ELR (cell line): ENCODE measurements around the gene YBX1.
"Not testable (repeated sequence)": the region's sequence is repeated elsewhere in the genome, so short reads cannot be mapped to it uniquely, and the experiment has no call there.

ENCODE experiments used
- DNase-seq: peaks from one replicate; pipeline ENCODE4 v3.0.0-alpha.2; 2015; ENCODE audit warnings: low read depth

YBX1 gene

GRCh38 chr1:42690477-42691156, 8.4 kb downstream of the YBX1 start:
- no peak for DNase-seq

- DNase-seq: no peak
Measured at GRCh38 chr1:42691157-42691498, 8.9 kb downstream of the YBX1 start.

GRCh38 chr1:42692461-42692860, 10.2 kb downstream of the YBX1 start:
- no peak for DNase-seq

- no peak for DNase-seq
Measured at GRCh38 chr1:42692911-42693310, 10.7 kb downstream of the YBX1 start.

- DNase-seq: no peak
Measured at GRCh38 chr1:42698081-42698813, 16.0 kb downstream of the YBX1 start.

- peak; percentile 47 for DNase-seq
Measured at GRCh38 chr1:42700006-42700405, 17.8 kb downstream of the YBX1 start.

GRCh38 chr1:42703888-42704464, 21.8 kb downstream of the YBX1 start:
- DNase-seq: no peak

GRCh38 chr1:42712808-42713207, 30.6 kb downstream of the YBX1 start:
- DNase-seq: not testable (repeated sequence)

- DNase-seq: no peak
Measured at GRCh38 chr1:42713293-42713692, 31.1 kb downstream of the YBX1 start.

GRCh38 chr1:42714441-42714840, 32.2 kb downstream of the YBX1 start:
- DNase-seq: not testable (repeated sequence)

- DNase-seq: no peak
Measured at GRCh38 chr1:42720868-42721267, 38.6 kb downstream of the YBX1 start.

- DNase-seq: no peak
Measured at GRCh38 chr1:42721926-42722325, 39.7 kb downstream of the YBX1 start.

GRCh38 chr1:42722403-42722802, 40.2 kb downstream of the YBX1 start:
- not testable (repeated sequence) for DNase-seq

GRCh38 chr1:42723511-42723910, 41.3 kb downstream of the YBX1 start:
- peak; percentile 31 for DNase-seq

GRCh38 chr1:42725820-42726219, 43.6 kb downstream of the YBX1 start:
- DNase-seq: not testable (repeated sequence)

GRCh38 chr1:42730002-42730401, 47.8 kb downstream of the YBX1 start:
- peak; percentile 18 for DNase-seq

GRCh38 chr1:42730988-42731387, 48.8 kb downstream of the YBX1 start:
- DNase-seq: no peak

- DNase-seq: no peak
Measured at GRCh38 chr1:42731585-42731984, 49.4 kb downstream of the YBX1 start.

GRCh38 chr1:42732126-42732680, 50.0 kb downstream of the YBX1 start:
- no peak for DNase-seq

- DNase-seq: no peak
Measured at GRCh38 chr1:42733415-42734200, 51.4 kb downstream of the YBX1 start.

GRCh38 chr1:42734201-42735035, 52.2 kb downstream of the YBX1 start:
- no peak for DNase-seq
